Measurements from ENCODE around the gene RPL19. TPM values are rescaled to one million over a fixed set of nuclear protein-coding genes. Genes with fewer than 3 reads are reported as not detected.

Gene RPL19
- total and polyA plus RNA-seq, 5 donors = 1,060 to 1,781 (median 1,116) TPM

GRCh38 chr17:39187152-39187830 is 12.8 kb upstream of the RPL19 start:
- H3K27ac ChIP-seq (ENCODE audit: low read length) = no peak overlapping the region
- ATAC-seq (no peak), DNase-seq (no peak)
- WGBS = 91% methylated on average over 9 of the region's 9 CpGs
- no peaks in the 10 kb centered on the region for H3K4me1 ChIP-seq (ENCODE audit: control insufficient read depth, insufficient read depth, low read length)
- intact Hi-C loops (cut with DNase I) = no loop called here
- H3K27me3 ChIP-seq (ENCODE audit: control insufficient read depth, insufficient read depth) = no peaks in the 10 kb centered on the region
- no peak overlapping the region for H3K4me3 ChIP-seq (ENCODE audit: low read length)
- H3K9me3 ChIP-seq (ENCODE audit: control insufficient read depth, low read length) = no peaks in the 10 kb centered on the region

GRCh38 chr17:39191750-39192510 is 8.2 kb upstream of the RPL19 start:
- DNase-seq (peak in 1 of 3 donors; percentile 37), ATAC-seq (no peak)
- H3K4me1 ChIP-seq (ENCODE audit: control insufficient read depth, insufficient read depth, low read length) = no peaks in the 10 kb centered on the region
- H3K4me3 ChIP-seq (ENCODE audit: low read length) = no peak overlapping the region
- 91% methylated on average over 9 of the region's 9 CpGs for whole genome bisulfite sequencing
- H3K27me3 ChIP-seq (ENCODE audit: control insufficient read depth, insufficient read depth) = no peaks in the 10 kb centered on the region
- H3K9me3 ChIP-seq (ENCODE audit: control insufficient read depth, low read length) = no peaks in the 10 kb centered on the region
- intact Hi-C loops (cut with DNase I) = no loop called here
- H3K27ac ChIP-seq (ENCODE audit: low read length) = no peak overlapping the region

DNA sequence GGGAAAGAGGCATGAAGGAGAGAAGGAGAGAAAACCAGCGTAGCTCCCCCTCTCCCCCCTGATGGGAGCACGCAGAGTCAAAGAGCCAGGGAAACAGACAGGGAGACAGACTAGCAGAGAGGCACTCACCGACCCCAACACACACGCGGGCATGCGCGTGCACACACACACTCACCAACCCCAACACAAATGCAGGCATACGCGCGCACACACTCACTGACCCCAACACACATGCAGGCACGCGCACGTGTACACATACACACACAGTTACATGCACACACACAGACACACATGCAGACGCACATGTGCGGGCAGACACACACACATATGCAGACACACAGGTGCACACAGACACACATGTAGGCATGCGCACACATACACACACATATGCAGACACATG is 7.2 kb upstream of the RPL19 start:
- no peak overlapping the region for H3K4me3 ChIP-seq (ENCODE audit: low read length)
- WGBS = 95% methylated on average over 16 of the region's 16 CpGs
- H3K27ac ChIP-seq (ENCODE audit: low read length) = no peak overlapping the region
- intact Hi-C loops (cut with DNase I) = no loop called here
- DNase-seq = peak in 2 of 3 donors; percentile 30 to 57
- ATAC-seq = no peak
- no peaks in the 10 kb centered on the region for H3K4me1 ChIP-seq (ENCODE audit: control insufficient read depth, insufficient read depth, low read length)
- no peaks in the 10 kb centered on the region for H3K9me3 ChIP-seq (ENCODE audit: control insufficient read depth, low read length)
- no peaks in the 10 kb centered on the region for H3K27me3 ChIP-seq (ENCODE audit: control insufficient read depth, insufficient read depth)

GRCh38 chr17:39193346-39193745 is 6.7 kb upstream of the RPL19 start:
- intact Hi-C loops (cut with DNase I) = no loop called here
- Histone ChIP-seq H3K27me3 (ENCODE audit: control insufficient read depth, insufficient read depth) (no peaks in the 10 kb centered on the region), H3K4me3 (ENCODE audit: low read length) (no peak overlapping the region), H3K27ac (ENCODE audit: low read length) (no peak overlapping the region), H3K9me3 (ENCODE audit: control insufficient read depth, low read length) (no peaks in the 10 kb centered on the region), H3K4me1 (ENCODE audit: control insufficient read depth, insufficient read depth, low read length) (no peaks in the 10 kb centered on the region)
- no peak for ATAC-seq
- DNase-seq = peak in 2 of 3 donors; percentile 22 to 52
- WGBS = 80% methylated on average over 10 of the region's 10 CpGs

DNA sequence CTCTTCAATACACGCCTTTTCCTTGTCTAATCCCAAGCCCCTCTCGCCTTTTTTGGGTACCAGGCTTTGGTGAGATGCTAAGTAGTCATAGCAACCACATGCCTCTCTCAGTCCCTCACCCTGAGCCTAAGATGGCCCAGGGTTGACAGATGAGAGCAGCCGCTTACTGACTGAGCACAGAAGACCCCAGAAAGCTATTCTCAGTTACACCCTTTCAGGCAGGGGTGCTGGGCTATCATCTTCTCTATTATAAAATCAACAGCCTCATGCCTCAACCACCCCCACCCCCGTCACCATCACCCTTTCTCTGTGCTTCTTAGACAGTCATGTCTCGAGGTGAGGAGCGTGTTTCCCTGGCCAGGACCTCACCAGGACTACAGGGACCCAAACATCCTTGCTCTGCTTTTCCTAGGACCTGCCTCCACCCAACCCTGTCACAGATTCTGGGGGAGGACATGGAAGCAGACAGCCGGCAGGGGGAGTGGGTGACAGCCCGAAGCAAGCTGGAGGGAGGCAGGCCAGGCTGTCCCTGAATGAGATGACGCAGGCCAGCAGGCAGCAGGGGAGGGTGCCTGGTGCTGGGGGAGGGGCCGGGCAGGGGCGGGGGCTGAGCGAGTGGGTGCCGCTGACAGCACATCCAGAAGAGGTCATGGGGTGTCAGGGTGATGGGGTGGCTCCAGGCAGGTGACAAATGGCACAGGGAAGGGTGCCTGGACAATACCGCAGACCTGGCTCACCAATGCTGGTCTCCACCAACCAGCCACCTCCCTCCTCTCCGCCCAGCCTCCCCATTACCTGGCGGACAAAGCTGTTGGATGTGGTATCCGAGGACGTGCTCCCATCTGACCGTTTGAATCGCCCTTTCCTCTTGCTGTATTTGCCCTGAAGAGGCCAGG is 5.7 kb upstream of the RPL19 start:
- WGBS = 49% methylated on average over 20 of the region's 20 CpGs
- intact Hi-C loops (cut with DNase I) = no loop called here
- H3K4me1 ChIP-seq (ENCODE audit: control insufficient read depth, insufficient read depth, low read length) = no peaks in the 10 kb centered on the region

GRCh38 chr17:39194985-39195524 is 5.0 kb upstream of the RPL19 start:
- Histone ChIP-seq H3K4me3 (ENCODE audit: low read length) (no peak overlapping the region), H3K27ac (ENCODE audit: low read length) (no peak overlapping the region), H3K9me3 (ENCODE audit: control insufficient read depth, low read length) (no peaks in the 10 kb centered on the region), H3K27me3 (ENCODE audit: control insufficient read depth, insufficient read depth) (no peaks in the 10 kb centered on the region), H3K4me1 (ENCODE audit: control insufficient read depth, insufficient read depth, low read length) (no peaks in the 10 kb centered on the region)
- no peak for ATAC-seq
- 64% methylated on average over 10 of the region's 10 CpGs for WGBS
- intact Hi-C loops (cut with DNase I) = no loop called here
- DNase-seq = peak in 2 of 3 donors; percentile 47

More for the DNA sequence above, 5.7 kb upstream of the RPL19 start:
- peak; percentile 57 to 61 for ATAC-seq
- H3K4me3 ChIP-seq (ENCODE audit: low read length) = no peak overlapping the region
- no peak overlapping the region for H3K27ac ChIP-seq (ENCODE audit: low read length)
- no peaks in the 10 kb centered on the region for H3K9me3 ChIP-seq (ENCODE audit: control insufficient read depth, low read length)
- peak; percentile 83 to 88 (median 87) for DNase-seq
- H3K27me3 ChIP-seq (ENCODE audit: control insufficient read depth, insufficient read depth) = no peaks in the 10 kb centered on the region

- H3K4me3 ChIP-seq (ENCODE audit: low read length) = no peak overlapping the region
- DNase-seq (peak in 2 of 3 donors; percentile 46 to 54), ATAC-seq (no peak)
- H3K27ac ChIP-seq (ENCODE audit: low read length) = no peak overlapping the region
- H3K4me1 ChIP-seq (ENCODE audit: control insufficient read depth, insufficient read depth, low read length) = no peaks in the 10 kb centered on the region
- H3K27me3 ChIP-seq (ENCODE audit: control insufficient read depth, insufficient read depth) = no peaks in the 10 kb centered on the region
- intact Hi-C loops (cut with DNase I) = no loop called here
- H3K9me3 ChIP-seq (ENCODE audit: control insufficient read depth, low read length) = no peaks in the 10 kb centered on the region
- 56% methylated on average over 8 of the region's 8 CpGs for WGBS
Measured at GRCh38 chr17:39195568-39196160, 4.4 kb upstream of the RPL19 start.

DNA sequence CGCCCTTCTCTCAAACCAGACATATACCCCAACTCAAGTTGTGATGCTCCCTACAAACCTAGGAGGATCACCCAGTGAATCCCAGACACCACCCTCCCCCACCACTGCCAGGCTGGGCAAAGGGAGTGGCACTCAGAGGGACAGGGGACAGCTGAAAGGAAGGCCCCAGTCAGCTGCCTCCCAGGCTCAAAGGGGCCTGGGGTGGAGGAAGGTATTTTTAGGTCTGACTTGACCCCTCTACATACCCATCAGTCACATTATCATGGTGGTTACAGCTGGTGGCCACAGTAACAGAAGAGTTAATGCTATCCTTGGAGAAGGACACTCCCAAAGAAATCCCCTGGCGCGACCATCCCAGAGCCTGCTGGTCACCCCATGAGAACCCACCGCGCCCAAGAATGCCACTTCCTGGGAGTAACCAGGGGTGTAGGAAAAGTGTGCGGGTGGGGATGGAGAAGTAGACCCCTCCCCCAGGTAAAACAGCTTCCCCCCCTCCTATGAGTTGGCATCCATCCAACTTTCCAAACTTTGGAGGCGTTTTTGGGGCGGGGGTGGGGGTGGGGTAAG is 3.8 kb upstream of the RPL19 start:
- no peaks in the 10 kb centered on the region for H3K9me3 ChIP-seq (ENCODE audit: control insufficient read depth, low read length)
- peak in 1 of 3 donors; percentile 67 for DNase-seq
- WGBS = 31% methylated on average over 8 of the region's 8 CpGs
- ATAC-seq = no peak
- no peak overlapping the region for H3K27ac ChIP-seq (ENCODE audit: low read length)
- intact Hi-C loops (cut with DNase I) = no loop called here
- H3K4me1 ChIP-seq (ENCODE audit: control insufficient read depth, insufficient read depth, low read length) = peaks cover 3% of the 10 kb centered on the region
- no peaks in the 10 kb centered on the region for H3K27me3 ChIP-seq (ENCODE audit: control insufficient read depth, insufficient read depth)
- H3K4me3 ChIP-seq (ENCODE audit: low read length) = peak overlapping the region; percentile 66

DNA sequence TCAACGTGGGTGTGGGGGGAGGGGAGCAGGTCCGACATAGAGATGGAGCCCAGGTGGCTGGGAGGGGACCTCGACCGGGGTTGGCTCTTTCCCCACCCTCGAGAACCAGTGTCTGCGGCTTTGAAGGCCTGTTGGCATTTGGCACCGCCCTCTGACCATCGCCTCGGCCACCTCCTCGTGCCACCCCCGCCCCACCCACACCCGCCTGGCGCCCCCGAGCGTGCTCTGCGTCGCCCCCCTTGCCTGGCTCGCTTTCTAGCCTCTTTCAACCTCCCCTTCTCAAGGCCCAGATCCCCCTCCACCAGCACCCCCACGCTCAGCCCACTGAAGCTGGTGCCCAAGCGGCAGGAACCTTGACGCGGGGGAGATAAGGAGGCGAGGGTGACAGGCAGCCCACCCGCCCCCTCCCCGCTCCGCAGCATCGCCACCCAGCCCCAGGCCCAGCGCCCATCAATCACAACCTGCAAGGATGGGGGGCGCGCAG is 3.2 kb upstream of the RPL19 start:
- ATAC-seq (peak in 1 of 2 donors; percentile 1), DNase-seq (peak in 2 of 3 donors; percentile 72 to 81)
- H3K27me3 ChIP-seq (ENCODE audit: control insufficient read depth, insufficient read depth) = no peaks in the 10 kb centered on the region

More for the DNA sequence above, 3.2 kb upstream of the RPL19 start:
- intact Hi-C loops (cut with DNase I) = no loop called here
- under 1% methylated on average over 30 of the region's 30 CpGs for WGBS
- Histone ChIP-seq H3K4me3 (ENCODE audit: low read length) (peak overlapping the region; percentile 66), H3K4me1 (ENCODE audit: control insufficient read depth, insufficient read depth, low read length) (peaks cover 3% of the 10 kb centered on the region), H3K27ac (ENCODE audit: low read length) (peak overlapping the region; percentile 7), H3K9me3 (ENCODE audit: control insufficient read depth, low read length) (no peaks in the 10 kb centered on the region)

All from right cardiac atrium (tissue), 5 donors.